Measurements from ENCODE around the gene SDCCAG8. TPM values are rescaled to one million over a fixed set of nuclear protein-coding genes. Genes with fewer than 3 reads are reported as not detected.
"Not testable (repeated sequence)": the region's sequence is repeated elsewhere in the genome, so short reads cannot be mapped to it uniquely, and the experiment has no call there.

Gene SDCCAG8
- 10 to 100 TPM; 49.0 to 56.4 TPM for total RNA-seq

DNA sequence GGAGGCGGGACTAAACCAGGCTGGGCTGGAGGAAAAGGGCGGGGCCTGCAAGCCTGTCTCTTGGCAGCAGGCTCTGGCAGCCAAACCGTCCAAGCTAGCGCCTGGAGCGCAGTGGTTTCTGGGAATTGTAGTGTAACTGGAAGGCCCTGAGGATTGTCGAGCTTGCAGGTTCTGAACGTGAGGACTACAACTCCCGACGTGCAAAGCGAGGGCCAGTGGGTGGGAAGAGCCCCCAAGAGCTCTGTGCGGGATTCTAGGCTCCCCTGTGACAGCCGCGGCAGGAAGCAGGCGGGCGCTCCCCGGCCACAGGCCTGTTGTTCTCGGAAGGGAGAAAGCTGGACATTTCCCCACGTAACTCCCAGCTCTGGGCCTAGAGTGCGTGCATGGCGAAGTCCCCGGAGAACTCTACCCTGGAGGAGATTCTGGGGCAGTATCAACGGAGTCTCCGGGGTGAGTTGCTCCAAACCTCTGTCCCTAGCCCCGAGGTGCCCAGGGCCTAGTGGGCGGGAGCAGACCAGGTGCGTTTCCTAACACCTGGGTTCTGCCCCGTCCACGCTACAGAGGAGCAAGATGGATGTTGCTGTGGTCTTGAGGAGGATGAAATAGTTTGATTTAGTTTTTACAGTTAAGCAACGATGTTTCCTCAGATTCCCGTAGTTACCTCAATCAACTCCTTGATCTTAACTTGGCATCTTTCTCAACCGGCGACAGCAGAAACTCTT is at the start of gene SDCCAG8:
TSS of gene SDCCAG8 (plus strand) at position 251 of the 722 bp plus-strand sequence. CDS start at position 384, 133 bp downstream.
- WGBS, 2 donors: 0% methylated on average over 12 to 32 of the region's 32 CpGs
- Histone ChIP-seq H3K4me3 (peak within 1 kb of the TSS; percentile 90 to 95), H3K27me3 (no peaks in the 10 kb centered on the region), H3K36me3 (replicated peaks in 1 of 2; ENCODE audit: insufficient read depth in 1 of 2, low read depth in 2 of 2) (no peaks in the 10 kb centered on the region), H3K9me3 (no peaks in the 10 kb centered on the region), H3K27ac (peak within 1 kb of the TSS; percentile 75 to 90 (median 86)), H3K4me1 (peaks cover 29% of the 10 kb centered on the region)
- peak; percentile 97 to 99 (median 98) for DNase-seq
- intact Hi-C loops (cut with DNase I): no loop called here
- TF ChIP-seq POLR2A (IDR thresholded peaks at IDR 0.05): peak; percentile 71 to 95 (median 95)
- TF ChIP-seq, protein P1, sequence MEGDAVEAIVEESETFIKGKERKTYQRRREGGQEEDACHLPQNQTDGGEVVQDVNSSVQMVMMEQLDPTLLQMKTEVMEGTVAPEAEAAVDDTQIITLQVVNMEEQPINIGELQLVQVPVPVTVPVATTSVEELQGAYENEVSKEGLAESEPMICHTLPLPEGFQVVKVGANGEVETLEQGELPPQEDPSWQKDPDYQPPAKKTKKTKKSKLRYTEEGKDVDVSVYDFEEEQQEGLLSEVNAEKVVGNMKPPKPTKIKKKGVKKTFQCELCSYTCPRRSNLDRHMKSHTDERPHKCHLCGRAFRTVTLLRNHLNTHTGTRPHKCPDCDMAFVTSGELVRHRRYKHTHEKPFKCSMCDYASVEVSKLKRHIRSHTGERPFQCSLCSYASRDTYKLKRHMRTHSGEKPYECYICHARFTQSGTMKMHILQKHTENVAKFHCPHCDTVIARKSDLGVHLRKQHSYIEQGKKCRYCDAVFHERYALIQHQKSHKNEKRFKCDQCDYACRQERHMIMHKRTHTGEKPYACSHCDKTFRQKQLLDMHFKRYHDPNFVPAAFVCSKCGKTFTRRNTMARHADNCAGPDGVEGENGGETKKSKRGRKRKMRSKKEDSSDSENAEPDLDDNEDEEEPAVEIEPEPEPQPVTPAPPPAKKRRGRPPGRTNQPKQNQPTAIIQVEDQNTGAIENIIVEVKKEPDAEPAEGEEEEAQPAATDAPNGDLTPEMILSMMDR (IDR thresholded peaks at IDR 0.05): peak in 1 of 7 experiments; percentile 2
- ATAC-seq: peak; percentile 93

DNA sequence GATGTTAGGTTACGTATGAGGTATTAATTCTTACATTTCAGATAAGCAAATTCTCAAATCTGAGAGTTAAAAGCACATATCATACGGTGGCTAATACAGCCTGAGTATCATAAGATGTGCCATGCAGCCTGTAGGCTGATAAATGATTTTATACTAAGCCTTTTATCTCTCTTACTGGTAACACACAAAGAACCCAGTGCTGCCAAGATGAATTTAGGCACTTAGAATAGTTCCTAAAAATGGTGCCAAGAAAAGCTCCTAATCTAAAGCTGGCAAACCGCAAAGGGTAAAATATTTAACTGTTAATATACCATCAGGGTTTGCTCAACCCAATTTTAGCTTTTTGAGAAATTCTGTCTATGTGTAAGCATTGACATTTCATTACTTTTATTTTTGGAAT is 43.9 kb upstream of the SDCCAG8 start:
- intact Hi-C loops (cut with DNase I); ATAC-seq; H3K27me3 ChIP-seq; H3K9me3 ChIP-seq; DNase-seq; H3K36me3 ChIP-seq (replicated peaks in 1 of 2; ENCODE audit: insufficient read depth in 1 of 2, low read depth in 2 of 2); H3K27ac ChIP-seq; H3K4me1 ChIP-seq; H3K4me3 ChIP-seq: not testable (repeated sequence)
- WGBS, 2 donors: 21 to 22% methylated on average over 3 of the region's 3 CpGs

DNA sequence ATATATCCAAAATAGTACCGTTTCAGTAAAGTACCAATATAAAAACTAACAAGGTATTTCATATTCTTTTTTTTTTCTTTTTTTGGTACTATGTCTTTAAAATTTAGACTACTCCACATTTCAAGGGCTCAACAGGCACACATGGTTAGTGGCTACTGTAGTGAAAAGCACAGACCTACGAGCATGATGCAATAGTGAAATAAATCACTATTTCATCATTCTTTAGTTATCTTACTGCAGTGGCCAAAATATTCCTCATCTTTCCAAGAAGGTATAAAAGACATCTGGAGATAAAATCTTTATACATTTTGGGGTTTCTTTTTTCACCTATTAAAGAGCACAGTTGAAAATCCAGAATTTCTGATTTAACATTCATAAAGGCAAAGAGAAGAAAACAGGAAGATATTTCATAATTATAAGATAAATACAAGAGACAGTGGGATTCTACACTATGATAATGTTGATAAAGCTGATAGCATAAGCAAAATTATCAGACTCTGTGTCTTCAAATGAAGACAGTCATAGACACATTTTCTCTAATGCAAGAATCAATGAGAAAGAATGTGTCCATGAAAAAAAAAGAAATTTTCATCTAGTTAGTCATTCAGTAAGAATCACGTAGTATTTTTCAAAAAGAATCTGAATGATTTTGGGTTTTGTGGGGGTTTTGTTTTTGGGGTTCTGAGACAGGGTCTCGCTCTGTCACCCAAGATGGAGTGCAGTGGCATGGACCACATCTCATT is 42.6 kb upstream of the SDCCAG8 start:
- Histone ChIP-seq H3K4me3 (no peak overlapping the region), H3K27me3 (no peaks in the 10 kb centered on the region), H3K9me3 (no peaks in the 10 kb centered on the region), H3K27ac (no peak overlapping the region), H3K36me3 (replicated peaks in 1 of 2; ENCODE audit: insufficient read depth in 1 of 2, low read depth in 2 of 2) (no peaks in the 10 kb centered on the region), H3K4me1 (no peaks in the 10 kb centered on the region)
- TF ChIP-seq, protein P1 (IDR thresholded peaks at IDR 0.05): no peak
- no peak for TF ChIP-seq POLR2A (IDR thresholded peaks at IDR 0.05)
- 72% methylated on average over 4 of the region's 4 CpGs for WGBS, 2 donors
- ATAC-seq (no peak), DNase-seq (no peak)
- intact Hi-C loops (cut with DNase I): no loop called here

DNA sequence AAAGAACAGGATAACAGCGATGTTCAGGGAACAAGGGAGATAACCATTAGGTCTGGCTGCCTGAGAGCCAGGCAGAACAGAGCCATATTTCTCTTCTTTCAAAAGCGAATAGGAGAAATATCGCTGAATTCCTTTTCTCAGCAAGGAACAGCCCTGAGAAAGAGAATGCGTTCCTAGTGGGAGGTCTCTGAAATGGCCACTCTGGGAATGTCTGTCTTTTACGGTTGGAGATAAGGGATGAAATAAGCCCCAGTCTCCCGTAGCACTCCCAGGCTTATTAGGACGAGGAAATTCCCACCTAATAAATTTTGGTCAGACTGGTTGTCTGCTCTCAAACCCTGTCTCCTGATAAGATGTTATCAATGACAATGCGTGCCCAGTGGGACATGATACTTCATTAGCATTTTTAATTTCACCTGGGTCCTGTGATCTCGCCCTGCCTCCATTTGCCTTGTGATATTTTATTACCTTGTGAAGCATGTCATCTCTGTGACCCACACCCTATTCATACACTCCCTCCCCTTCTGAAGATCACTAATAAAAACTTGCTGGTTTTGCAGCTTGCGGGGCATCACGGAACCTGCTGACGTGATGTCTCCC is 40.5 kb upstream of the SDCCAG8 start:
- H3K27me3 ChIP-seq; intact Hi-C loops (cut with DNase I); H3K9me3 ChIP-seq; H3K4me3 ChIP-seq; H3K4me1 ChIP-seq; DNase-seq; ATAC-seq; H3K27ac ChIP-seq; H3K36me3 ChIP-seq (replicated peaks in 1 of 2; ENCODE audit: insufficient read depth in 1 of 2, low read depth in 2 of 2): not testable (repeated sequence)
- WGBS, 2 donors: 87 to 91% methylated on average over 12 of the region's 12 CpGs

DNA sequence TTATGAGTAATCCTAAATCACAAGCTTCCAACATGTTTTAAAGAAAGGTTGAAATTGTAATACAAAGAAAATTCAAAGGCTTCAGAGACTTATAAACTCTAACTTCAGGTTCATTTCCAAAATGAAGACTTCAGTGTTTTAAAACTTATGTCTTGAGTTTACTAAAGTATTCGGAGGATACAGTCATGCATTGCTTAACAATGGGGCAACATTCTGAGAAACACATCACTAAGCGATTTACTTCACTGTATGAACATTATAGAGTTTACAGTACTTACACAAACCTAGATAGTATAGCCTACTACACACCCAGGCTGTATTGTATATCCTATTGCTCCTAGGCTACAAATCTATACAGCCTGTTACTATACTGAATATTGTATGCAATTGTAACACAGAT is 39.1 kb upstream of the SDCCAG8 start:
- Histone ChIP-seq H3K27me3 (no peaks in the 10 kb centered on the region), H3K4me3 (no peak overlapping the region), H3K36me3 (replicated peaks in 1 of 2; ENCODE audit: insufficient read depth in 1 of 2, low read depth in 2 of 2) (peaks cover 0 to 4% of the 10 kb centered on the region in 2 donors), H3K4me1 (no peaks in the 10 kb centered on the region), H3K27ac (no peak overlapping the region), H3K9me3 (no peaks in the 10 kb centered on the region)
- TF ChIP-seq, protein P1 (IDR thresholded peaks at IDR 0.05): no peak
- no peak for TF ChIP-seq POLR2A (IDR thresholded peaks at IDR 0.05)
- intact Hi-C loops (cut with DNase I): no loop called here
- DNase-seq (no peak), ATAC-seq (no peak)
- WGBS, 2 donors: 89 to 94% methylated on average over 2 of the region's 2 CpGs

Data from body of pancreas (tissue), 4 donors.